NCI-H187 treated with DMSO at 0.1 percent for 48 hours (cell line): ENCODE results near the gene FOXP1.

Experiments used
- DNase-seq: peaks from one replicate; lab custom pipeline; 2025; lab: John Stamatoyannopoulos, UW

The FOXP1 gene

GRCh38 chr3:71005702-71006321 is 577.7 kb downstream of the FOXP1 start:
- DNase-seq = no peak

GRCh38 chr3:71003511-71003910 is 580.0 kb downstream of the FOXP1 start:
- no peak for DNase-seq

- no peak for DNase-seq
Measured at GRCh38 chr3:71002298-71002697, 581.2 kb downstream of the FOXP1 start.

- DNase-seq = no peak
Measured at GRCh38 chr3:71001303-71001830, 582.2 kb downstream of the FOXP1 start.

GRCh38 chr3:71000483-71000882 is 583.0 kb downstream of the FOXP1 start:
- DNase-seq = no peak

GRCh38 chr3:70999730-71000129 is 583.8 kb downstream of the FOXP1 start:
- no peak for DNase-seq

GRCh38 chr3:70996082-70996481 is 587.4 kb downstream of the FOXP1 start:
- no peak for DNase-seq

GRCh38 chr3:70994644-70995043 is 588.9 kb downstream of the FOXP1 start:
- no peak for DNase-seq

GRCh38 chr3:70992562-70993204 is 590.8 kb downstream of the FOXP1 start:
- DNase-seq = no peak

GRCh38 chr3:70992131-70992530 is 591.4 kb downstream of the FOXP1 start:
- no peak for DNase-seq

- no peak for DNase-seq
Measured at GRCh38 chr3:70990723-70991122, 592.8 kb downstream of the FOXP1 start.

- DNase-seq = no peak
Measured at GRCh38 chr3:70990185-70990584, 593.3 kb downstream of the FOXP1 start.

GRCh38 chr3:70989174-70989573 is 594.4 kb downstream of the FOXP1 start:
- no peak for DNase-seq

- no peak for DNase-seq
Measured at GRCh38 chr3:70988111-70988510, 595.4 kb downstream of the FOXP1 start.

GRCh38 chr3:70985572-70985971 is 598.0 kb downstream of the FOXP1 start:
- DNase-seq = no peak

- no peak for DNase-seq
Measured at GRCh38 chr3:70984776-70985482, 598.6 kb downstream of the FOXP1 start.

GRCh38 chr3:70982700-70983140 is 600.8 kb downstream of the FOXP1 start:
- DNase-seq = no peak

- no peak for DNase-seq
Measured at GRCh38 chr3:70982284-70982683, 601.2 kb downstream of the FOXP1 start.

GRCh38 chr3:70981231-70981880 is 602.2 kb downstream of the FOXP1 start:
- no peak for DNase-seq

- DNase-seq = no peak
Measured at GRCh38 chr3:70980646-70981170, 602.8 kb downstream of the FOXP1 start.

GRCh38 chr3:70979983-70980645 is 603.4 kb downstream of the FOXP1 start:
- DNase-seq = no peak

- DNase-seq = no peak
Measured at GRCh38 chr3:70977712-70978111, 605.8 kb downstream of the FOXP1 start.
